Fibroblast of pulmonary artery (primary cell): ENCODE results near the gene CXCL16.

ENCODE experiments used
- DNase-seq: peaks from one replicate; pipeline ENCODE4 v3.0.0-alpha.2; 2010; ENCODE audit warnings: low read depth
- H3K4me3 ChIP-seq: replicated peaks from 2 replicates; pipeline ENCODE4 v1.5.1; 2011; ENCODE audit warnings: low read depth, mild to moderate bottlenecking, control low read depth, low read length, moderate library complexity
- CTCF ChIP-seq: IDR thresholded peaks from 2 replicates; pipeline ENCODE4 v1.5.1; 2011; ENCODE audit warnings: mild to moderate bottlenecking, control low read depth, low read length, inconsistent platforms; ENCODE audit errors: missing control alignments

CXCL16 gene

GRCh38 chr17:4769628-4770027, 29.9 kb upstream of the CXCL16 start:
- no peak for TF ChIP-seq CTCF
- H3K4me3 ChIP-seq, result no peak overlapping the region
- DNase-seq, result no peak

- DNase-seq, result no peak
- no peak overlapping the region for H3K4me3 ChIP-seq
- no peak for TF ChIP-seq CTCF
Observed at GRCh38 chr17:4768298-4768697, 28.6 kb upstream of the CXCL16 start.

GRCh38 chr17:4766723-4767122, 27.0 kb upstream of the CXCL16 start:
- TF ChIP-seq CTCF, result no peak
- no peak overlapping the region for H3K4me3 ChIP-seq
- no peak for DNase-seq

- TF ChIP-seq CTCF, result no peak
- no peak for DNase-seq
- no peak overlapping the region for H3K4me3 ChIP-seq
Observed at GRCh38 chr17:4766201-4766600, 26.5 kb upstream of the CXCL16 start.

- no peak for TF ChIP-seq CTCF
- H3K4me3 ChIP-seq, result no peak overlapping the region
- DNase-seq, result no peak
Observed at GRCh38 chr17:4764595-4764994, 24.9 kb upstream of the CXCL16 start.

GRCh38 chr17:4759776-4760236, 20.1 kb upstream of the CXCL16 start:
- no peak for DNase-seq
- no peak for TF ChIP-seq CTCF
- H3K4me3 ChIP-seq, result no peak overlapping the region

GRCh38 chr17:4753392-4753791, 13.7 kb upstream of the CXCL16 start:
- TF ChIP-seq CTCF, result no peak
- no peak overlapping the region for H3K4me3 ChIP-seq
- DNase-seq, result no peak
